ENCODE results near the gene SCD5. TPM values are rescaled to one million over a fixed set of nuclear protein-coding genes. Genes with fewer than 3 reads are reported as not detected.

Gene SCD5
- total RNA-seq, 1 experiment from 2014 or later, result 24.2 TPM

- no peak for DNase-seq (ENCODE audit: low read depth, low spot score)
- in situ Hi-C loops (cut with HindIII; ENCODE audit: low pct_unique_long_range_greater_than_20kb, low sequenced_read_pairs), result no loop called here
Observed at GRCh38 chr4:82747686-82748575, 50.7 kb downstream of the SCD5 start.

- in situ Hi-C loops (cut with HindIII; ENCODE audit: low pct_unique_long_range_greater_than_20kb, low sequenced_read_pairs), result no loop called here
- DNase-seq (ENCODE audit: low read depth, low spot score), result no peak
Observed at GRCh38 chr4:82746705-82747574, 51.7 kb downstream of the SCD5 start.

GRCh38 chr4:82745173-82745842 lies 53.3 kb downstream of the SCD5 start:
- no peak for DNase-seq (ENCODE audit: low read depth, low spot score)
- in situ Hi-C loops (cut with HindIII; ENCODE audit: low pct_unique_long_range_greater_than_20kb, low sequenced_read_pairs), result no loop called here

GRCh38 chr4:82744284-82744968 lies 54.2 kb downstream of the SCD5 start:
- DNase-seq (ENCODE audit: low read depth, low spot score), result no peak
- in situ Hi-C loops (cut with HindIII; ENCODE audit: low pct_unique_long_range_greater_than_20kb, low sequenced_read_pairs), result no loop called here

- in situ Hi-C loops (cut with HindIII; ENCODE audit: low pct_unique_long_range_greater_than_20kb, low sequenced_read_pairs), result no loop called here
Observed at GRCh38 chr4:82741188-82741587, 57.4 kb downstream of the SCD5 start.

GRCh38 chr4:82739287-82740190 lies 59.1 kb downstream of the SCD5 start:
- in situ Hi-C loops (cut with HindIII; ENCODE audit: low pct_unique_long_range_greater_than_20kb, low sequenced_read_pairs), result no loop called here
- peak; percentile 78 for DNase-seq (ENCODE audit: low read depth, low spot score)

More at GRCh38 chr4:82741188-82741587, 57.4 kb downstream of the SCD5 start:
- DNase-seq (ENCODE audit: low read depth, low spot score), result peak; percentile 4

- in situ Hi-C loops (cut with HindIII; ENCODE audit: low pct_unique_long_range_greater_than_20kb, low sequenced_read_pairs), result no loop called here
- no peak for DNase-seq (ENCODE audit: low read depth, low spot score)
Observed at GRCh38 chr4:82737354-82737753, 61.2 kb downstream of the SCD5 start.

- DNase-seq (ENCODE audit: low read depth, low spot score), result no peak
- in situ Hi-C loops (cut with HindIII; ENCODE audit: low pct_unique_long_range_greater_than_20kb, low sequenced_read_pairs), result no loop called here
Observed at GRCh38 chr4:82733636-82734035, 65.0 kb downstream of the SCD5 start.

- no peak for DNase-seq (ENCODE audit: low read depth, low spot score)
- in situ Hi-C loops (cut with HindIII; ENCODE audit: low pct_unique_long_range_greater_than_20kb, low sequenced_read_pairs), result no loop called here
Observed at GRCh38 chr4:82728301-82728700, 70.3 kb downstream of the SCD5 start.

- in situ Hi-C loops (cut with HindIII; ENCODE audit: low pct_unique_long_range_greater_than_20kb, low sequenced_read_pairs), result no loop called here
- no peak for DNase-seq (ENCODE audit: low read depth, low spot score)
Observed at GRCh38 chr4:82726596-82726995, 72.0 kb downstream of the SCD5 start.

- peak; percentile 6 for DNase-seq (ENCODE audit: low read depth, low spot score)
- in situ Hi-C loops (cut with HindIII; ENCODE audit: low pct_unique_long_range_greater_than_20kb, low sequenced_read_pairs), result no loop called here
Observed at GRCh38 chr4:82721819-82722423, 76.7 kb downstream of the SCD5 start.

- in situ Hi-C loops (cut with HindIII; ENCODE audit: low pct_unique_long_range_greater_than_20kb, low sequenced_read_pairs), result no loop called here
- no peak for DNase-seq (ENCODE audit: low read depth, low spot score)
Observed at GRCh38 chr4:82718162-82718940, 80.2 kb downstream of the SCD5 start.

GRCh38 chr4:82715731-82716617 lies 82.6 kb downstream of the SCD5 start:
- in situ Hi-C loops (cut with HindIII; ENCODE audit: low pct_unique_long_range_greater_than_20kb, low sequenced_read_pairs), result no loop called here
- no peak for DNase-seq (ENCODE audit: low read depth, low spot score)

GRCh38 chr4:82713856-82714255 lies 84.7 kb downstream of the SCD5 start:
- DNase-seq (ENCODE audit: low read depth, low spot score), result no peak
- in situ Hi-C loops (cut with HindIII; ENCODE audit: low pct_unique_long_range_greater_than_20kb, low sequenced_read_pairs), result no loop called here

GRCh38 chr4:82712561-82712960 lies 86.0 kb downstream of the SCD5 start:
- in situ Hi-C loops (cut with HindIII; ENCODE audit: low pct_unique_long_range_greater_than_20kb, low sequenced_read_pairs), result no loop called here
- DNase-seq (ENCODE audit: low read depth, low spot score), result no peak
